Pancreas (tissue), 10 donors: ENCODE results near the gene SLC30A7. TPM values are rescaled to one million over a fixed set of nuclear protein-coding genes. Genes with fewer than 3 reads are reported as not detected.
"Not testable (repeated sequence)": the region's sequence is repeated elsewhere in the genome, so short reads cannot be mapped to it uniquely, and the experiment has no call there.

ENCODE experiments used
- ATAC-seq, 4 donors: fragments of 200-7000 bp; cut with Tn5 transposase; one replicate each; pipeline versions ENCODE4 v1.8.0 to v1.9.1; 2020; ENCODE audit warnings: mild to moderate bottlenecking in 4 of 4, moderate library complexity in 4 of 4
- DNase-seq, 6 donors: peaks; one replicate each; pipeline ENCODE4 v3.0.0-alpha.2; 2020
- FAIRE-seq: peaks from 2 replicates; lab custom pipeline; 2012; peaks lifted over from hg19 to GRCh38; lab: Jason Lieb, UNC
- H3K27ac ChIP-seq, 4 donors: fragments of 200-600 bp; sonication (generic); 1 replicate in 3 of 4; 2 replicates in 1 of 4; pipeline versions ENCODE4 v1.5.0 to v1.8.0; 2020
- H3K27me3 ChIP-seq, 4 donors: fragments of 200-600 bp; one replicate each; pipeline ENCODE4 v1.8.0; 2021
- H3K36me3 ChIP-seq, 3 donors: fragments of 200-600 bp; sonication (generic) in 1 of 3; one replicate each; pipeline versions ENCODE4 v1.5.0 to v1.8.0; 2020 to 2021
- H3K4me1 ChIP-seq, 3 donors: fragments of 200-600 bp; one replicate each; pipeline ENCODE4 v1.8.0; 2021
- H3K4me3 ChIP-seq, 4 donors: fragments of 200-600 bp; sonication (generic) in 2 of 4; one replicate each; pipeline versions ENCODE4 v1.5.0 to v1.8.0; 2020 to 2021
- H3K9me3 ChIP-seq, 4 donors: fragments of 200-600 bp; one replicate each; pipeline ENCODE4 v1.8.0; 2021
- WGBS, 2 donors: extraction: QIAGEN DNeasy Blood & Tissue Kit; methylation state at CpG; one replicate each; pipeline ENCODE4 v1.1.7; 2013; 5-methylcytosine and 5-hydroxymethylcytosine counted together
- intact Hi-C, 3 donors: fragments of 100-400 bp; cut with DNase I; formaldehyde crosslinking; loops; one replicate each; pipeline versions ENCODE4 v1.11.1 to v1.14.2; 2022
- polyA plus RNA-seq, 2 donors: library from polyadenylated mRNA; stranded (reverse); fragments of 200-250 nt; gene quantifications; one replicate each; pipeline ENCODE4 v1.2.3, GENCODE V29; 2013
- total RNA-seq, 6 donors: library from RNA; stranded (reverse); fragmentation: NEBNext Ultra II Directional in 4 of 6; extraction: Animal tissue kit (Norgen Biotek cat#: 25700) in 4 of 6; gene quantifications; one replicate each; pipeline versions ENCODE4 v1.2.1 to v1.2.4, GENCODE V29; 2021 to 2023
- TF ChIP-seq, protein P1 (sequence below), 4 donors: fragments of 200-600 bp; sonication (generic) in 3 of 4; IDR thresholded peaks; one replicate each; pipeline versions ENCODE4 v1.5.0 to v1.8.0; 2021; ENCODE audit warnings: antibody characterized with exemption in 4 of 4
- donor health status: healthy with polysubstance abuse.
- donor health status: DM: no; HTN: no; CAD: no; lungs with moderate emphysema.
- donor health status: DM: no; HTN: no; CAD: no.
- donor health status: control.
- donor health status: control.
- donor health status: Bipolar disorder and iron deficiency.
- donor health status: DM: yes; HTN: yes; CAD: no.
- donor health status: DM: no; HTN: no; CAD: no.
- donor health status: DM: no; HTN: no; CAD: no.
- donor health status: DM: yes; HTN: yes; CAD: no.

SLC30A7 gene
- total and polyA plus RNA-seq, 8 donors: 2.5 to 21.4 (median 11.0) TPM

DNA sequence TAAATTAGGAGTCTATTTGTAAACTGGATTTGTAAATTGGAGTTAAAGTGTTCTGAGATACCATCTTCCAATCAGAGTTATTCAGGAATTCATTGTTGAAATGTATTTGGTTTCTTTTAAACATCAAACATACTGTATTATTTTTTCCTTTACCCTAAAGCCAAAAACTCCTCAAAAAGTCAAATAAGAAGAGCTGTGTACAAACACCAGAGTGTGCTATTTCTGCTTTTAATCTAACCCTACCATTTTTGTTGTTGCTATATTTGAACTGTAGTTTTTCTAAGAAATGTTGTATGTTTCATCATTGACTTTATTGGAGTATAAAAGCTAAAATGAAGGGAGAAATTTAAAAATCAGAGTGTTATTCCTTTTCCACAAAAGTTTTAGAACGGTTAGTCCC, 35.8 kb downstream of the SLC30A7 start:
- TF ChIP-seq, protein P1, sequence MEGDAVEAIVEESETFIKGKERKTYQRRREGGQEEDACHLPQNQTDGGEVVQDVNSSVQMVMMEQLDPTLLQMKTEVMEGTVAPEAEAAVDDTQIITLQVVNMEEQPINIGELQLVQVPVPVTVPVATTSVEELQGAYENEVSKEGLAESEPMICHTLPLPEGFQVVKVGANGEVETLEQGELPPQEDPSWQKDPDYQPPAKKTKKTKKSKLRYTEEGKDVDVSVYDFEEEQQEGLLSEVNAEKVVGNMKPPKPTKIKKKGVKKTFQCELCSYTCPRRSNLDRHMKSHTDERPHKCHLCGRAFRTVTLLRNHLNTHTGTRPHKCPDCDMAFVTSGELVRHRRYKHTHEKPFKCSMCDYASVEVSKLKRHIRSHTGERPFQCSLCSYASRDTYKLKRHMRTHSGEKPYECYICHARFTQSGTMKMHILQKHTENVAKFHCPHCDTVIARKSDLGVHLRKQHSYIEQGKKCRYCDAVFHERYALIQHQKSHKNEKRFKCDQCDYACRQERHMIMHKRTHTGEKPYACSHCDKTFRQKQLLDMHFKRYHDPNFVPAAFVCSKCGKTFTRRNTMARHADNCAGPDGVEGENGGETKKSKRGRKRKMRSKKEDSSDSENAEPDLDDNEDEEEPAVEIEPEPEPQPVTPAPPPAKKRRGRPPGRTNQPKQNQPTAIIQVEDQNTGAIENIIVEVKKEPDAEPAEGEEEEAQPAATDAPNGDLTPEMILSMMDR (IDR thresholded peaks at IDR 0.05): no peak
- H3K4me1 ChIP-seq: no peaks in the 10 kb centered on the region
- DNase-seq (no peak), FAIRE-seq (no peak), ATAC-seq (no peak)
- H3K36me3 ChIP-seq: no peaks in the 10 kb centered on the region
- intact Hi-C loops: no loop called here
- no peak overlapping the region for H3K27ac ChIP-seq
- H3K9me3 ChIP-seq: no peaks in the 10 kb centered on the region
- no peaks in the 10 kb centered on the region for H3K27me3 ChIP-seq
- H3K4me3 ChIP-seq: no peak overlapping the region
- WGBS, 2 donors: 94 to 97% methylated on average over 1 of the region's 1 CpG

DNA sequence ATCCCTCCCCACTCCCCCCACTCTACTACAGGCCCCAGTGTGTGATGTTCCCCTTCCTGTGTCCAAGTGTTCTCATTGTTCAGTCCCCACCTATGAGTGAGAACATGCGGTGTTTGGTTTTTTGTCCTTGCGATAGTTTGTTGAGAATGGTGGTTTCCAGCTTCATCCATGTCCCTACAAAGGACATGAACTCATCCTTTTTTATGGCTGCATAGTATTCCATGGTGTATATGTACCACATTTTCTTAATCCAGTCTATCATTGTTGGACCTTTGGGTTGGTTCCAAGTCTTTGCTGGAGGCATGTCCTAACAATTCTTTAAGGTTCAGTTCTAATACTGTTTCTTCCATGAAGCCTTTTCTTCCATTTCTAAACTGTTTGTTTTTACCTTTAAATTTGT, 37.7 kb downstream of the SLC30A7 start:
- H3K4me3 ChIP-seq, H3K36me3 ChIP-seq, H3K27me3 ChIP-seq, FAIRE-seq, H3K4me1 ChIP-seq, DNase-seq, ATAC-seq, intact Hi-C loops, H3K9me3 ChIP-seq, H3K27ac ChIP-seq: not testable (repeated sequence)
- WGBS, 2 donors: 89 to 100% methylated on average over 2 of the region's 2 CpGs

DNA sequence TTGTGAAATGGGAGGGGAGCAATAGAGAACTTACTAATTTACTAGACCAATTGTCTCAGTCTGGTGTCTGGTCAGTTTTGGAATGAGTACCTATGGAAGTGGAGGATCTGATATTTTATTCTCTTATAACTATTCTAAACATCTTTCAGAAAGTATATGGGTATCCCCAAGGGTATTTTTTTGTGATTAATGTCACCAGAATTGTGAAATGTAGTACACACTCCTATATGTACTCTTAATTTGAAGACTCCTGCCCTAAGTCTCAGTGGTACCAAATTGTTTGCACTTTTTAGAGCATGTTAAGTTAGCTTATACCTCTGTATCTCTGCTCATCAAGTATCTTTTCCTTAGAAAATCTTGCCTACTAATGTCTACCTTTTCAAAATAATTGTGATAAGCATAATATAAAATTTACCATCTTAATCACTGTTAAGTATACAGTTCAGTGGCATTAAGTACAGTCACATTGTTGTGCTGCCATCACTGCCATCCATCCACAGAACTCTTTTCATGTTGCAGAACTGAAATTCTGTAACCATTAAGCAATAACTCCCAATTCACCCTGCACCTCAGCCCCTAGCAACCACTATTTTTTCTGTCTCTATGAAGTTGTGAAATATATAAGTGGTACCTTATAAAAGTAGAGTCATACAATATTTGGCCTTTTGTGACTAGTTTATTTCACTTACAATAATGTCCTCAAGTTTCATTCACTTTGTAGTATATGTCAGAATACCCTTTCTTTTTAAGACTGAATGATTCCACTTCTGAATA, 40.5 kb downstream of the SLC30A7 start:
- no peaks in the 10 kb centered on the region for H3K9me3 ChIP-seq
- no peak overlapping the region for H3K4me3 ChIP-seq
- FAIRE-seq (no peak), DNase-seq (no peak), ATAC-seq (no peak)
- no peaks in the 10 kb centered on the region for H3K4me1 ChIP-seq
- TF ChIP-seq, protein P1 (IDR thresholded peaks at IDR 0.05): no peak
- intact Hi-C loops: no loop called here
- no peaks in the 10 kb centered on the region for H3K27me3 ChIP-seq
- H3K27ac ChIP-seq: no peak overlapping the region
- no peaks in the 10 kb centered on the region for H3K36me3 ChIP-seq

DNA sequence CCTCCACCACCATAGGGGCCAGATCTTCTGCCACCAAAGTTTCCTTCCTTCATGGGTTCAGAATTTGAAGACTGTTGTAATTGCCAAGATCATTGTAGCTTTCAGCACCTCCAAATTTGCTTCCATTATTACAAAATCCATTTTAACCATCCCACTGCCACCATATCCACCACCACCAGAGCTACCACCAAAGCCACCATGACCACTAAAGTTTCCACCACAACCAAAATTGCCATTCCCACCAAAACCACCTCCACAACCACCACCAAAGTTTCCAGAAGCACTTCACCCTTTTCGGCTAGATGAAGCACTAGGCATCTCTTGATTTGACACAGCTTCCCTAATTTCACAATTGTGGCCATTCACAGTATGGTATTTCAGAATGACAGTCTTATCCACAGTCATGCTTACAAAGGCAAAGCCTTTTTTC, 45.2 kb downstream of the SLC30A7 start:
- no peak overlapping the region for H3K4me3 ChIP-seq
- no peaks in the 10 kb centered on the region for H3K27me3 ChIP-seq
- H3K9me3 ChIP-seq: no peaks in the 10 kb centered on the region
- 94 to 100% methylated on average over 1 of the region's 1 CpG for WGBS, 2 donors
- TF ChIP-seq, protein P1 (IDR thresholded peaks at IDR 0.05): no peak
- H3K27ac ChIP-seq: no peak overlapping the region
- FAIRE-seq: no peak
- intact Hi-C loops: no loop called here
- no peaks in the 10 kb centered on the region for H3K36me3 ChIP-seq
- H3K4me1 ChIP-seq: peaks cover 0 to 3% (median 0%) of the 10 kb centered on the region in 3 donors
- ATAC-seq: no peak
- DNase-seq: no peak

DNA sequence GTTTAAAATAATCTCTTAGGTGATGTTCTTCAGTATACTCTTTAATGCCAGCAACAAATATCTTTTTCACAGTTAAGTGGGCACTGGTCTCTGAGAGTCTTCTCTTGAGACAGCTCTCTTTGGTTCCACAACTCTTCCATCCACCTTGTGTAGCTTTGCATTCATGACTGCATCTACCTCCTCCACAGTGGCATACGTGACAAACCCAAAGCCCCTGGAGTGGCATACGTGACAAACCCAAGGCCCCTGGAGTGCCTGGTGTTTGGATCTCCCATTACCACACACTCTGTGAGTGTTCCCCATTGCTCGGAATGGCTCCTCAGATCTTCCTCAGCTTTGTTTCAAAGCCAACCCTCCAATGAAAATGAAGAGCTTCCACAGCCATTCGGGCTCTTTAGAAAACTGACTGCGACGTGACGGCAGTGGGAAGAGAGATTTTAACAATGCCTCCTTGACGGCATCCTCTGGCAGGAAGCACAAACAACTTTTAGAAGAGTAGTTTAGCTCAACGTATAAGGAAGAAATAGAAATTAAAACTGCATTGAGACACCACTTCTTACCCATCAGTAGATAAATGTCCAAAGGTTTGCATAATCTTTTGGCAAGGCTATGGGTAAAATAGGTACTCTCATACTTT, 45.8 kb downstream of the SLC30A7 start:
- DNase-seq: no peak
- WGBS, 2 donors: 95 to 97% methylated on average over 9 of the region's 9 CpGs
- no peak overlapping the region for H3K27ac ChIP-seq
- H3K9me3 ChIP-seq: no peaks in the 10 kb centered on the region
- intact Hi-C loops: no loop called here
- H3K36me3 ChIP-seq: no peaks in the 10 kb centered on the region
- FAIRE-seq: no peak
- TF ChIP-seq, protein P1 (IDR thresholded peaks at IDR 0.05): no peak
- peaks cover 0 to 3% (median 0%) of the 10 kb centered on the region in 3 donors for H3K4me1 ChIP-seq
- no peak overlapping the region for H3K4me3 ChIP-seq
- H3K27me3 ChIP-seq: no peaks in the 10 kb centered on the region
- no peak for ATAC-seq
